ENCODE measurements around the gene ZDHHC7.

Gene ZDHHC7

GRCh38 chr16:84927621-84928591 lies 83.4 kb downstream of the ZDHHC7 start:
- FAIRE-seq (no peak), DNase-seq (ENCODE audit: extremely low spot score, insufficient read length, low read depth) (no peak)

- DNase-seq (ENCODE audit: extremely low spot score, insufficient read length, low read depth) (no peak), FAIRE-seq (no peak)
Measured at GRCh38 chr16:84926462-84926861, 84.9 kb downstream of the ZDHHC7 start.

- DNase-seq (ENCODE audit: extremely low spot score, insufficient read length, low read depth) (no peak), FAIRE-seq (no peak)
Measured at GRCh38 chr16:84925773-84926372, 85.5 kb downstream of the ZDHHC7 start.

GRCh38 chr16:84925092-84925772 lies 86.1 kb downstream of the ZDHHC7 start:
- FAIRE-seq (peak; percentile 59), DNase-seq (ENCODE audit: extremely low spot score, insufficient read length, low read depth) (peak; percentile 30)

GRCh38 chr16:84924331-84925091 lies 86.8 kb downstream of the ZDHHC7 start:
- FAIRE-seq (no peak), DNase-seq (ENCODE audit: extremely low spot score, insufficient read length, low read depth) (no peak)

Measured in GM18507 (cell line).